22Rv1 (cell line): ENCODE results near the gene DOK3.

Experiments
- H3K27ac ChIP-seq: fragments of 450-650 bp; 2 replicates; pipeline ENCODE4 v1.5.1; 2017
- CTCF ChIP-seq: fragments of 450-650 bp; IDR thresholded peaks from 2 replicates; pipeline ENCODE4 v1.5.1; 2017; ENCODE audit warnings: mild to moderate bottlenecking
- ZFX ChIP-seq: fragments of 450-650 bp; IDR thresholded peaks from 2 replicates; pipeline ENCODE4 v1.6.1; 2017; ENCODE audit warnings: antibody characterized with exemption, borderline replicate concordance

DOK3 gene

DNA sequence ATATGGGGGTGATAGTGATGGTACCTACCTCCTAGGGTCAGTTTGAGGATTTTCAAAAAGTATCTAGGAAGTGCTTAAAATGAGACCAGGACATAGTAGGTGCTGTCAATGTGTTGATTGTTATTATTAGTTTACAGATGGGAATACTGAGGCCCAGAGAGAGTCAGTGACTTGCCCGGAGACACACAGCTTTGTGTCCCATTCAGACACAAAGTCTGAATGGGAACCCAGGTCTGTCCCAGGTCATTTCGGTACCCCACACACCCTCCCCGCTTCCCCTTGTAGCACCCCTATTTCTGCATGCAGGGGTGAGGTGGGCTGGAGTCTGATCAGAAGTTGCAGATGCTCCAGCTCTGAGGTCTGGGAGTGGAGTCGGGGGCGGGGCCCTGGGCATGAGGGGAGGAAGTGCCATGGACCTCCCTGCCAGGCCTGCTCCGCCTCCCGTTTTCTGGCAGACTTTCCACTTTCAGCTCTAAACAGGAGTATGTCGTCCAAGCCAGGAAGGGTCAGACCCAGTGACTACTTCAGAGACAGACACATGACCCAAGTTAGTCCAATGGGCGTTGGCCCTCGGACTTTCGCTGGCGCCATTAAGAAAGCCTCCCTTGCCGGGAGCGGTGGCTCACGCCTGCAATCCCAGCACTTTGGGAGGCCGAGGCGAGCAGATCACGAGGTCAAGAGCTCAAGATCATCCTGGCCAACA is 32.9 kb downstream of the DOK3 start:
- TF ChIP-seq CTCF (no peak), ZFX (no peak)
- peak overlapping the region; percentile 10; the same call in 1 of the 2 replicates for H3K27ac ChIP-seq

DNA sequence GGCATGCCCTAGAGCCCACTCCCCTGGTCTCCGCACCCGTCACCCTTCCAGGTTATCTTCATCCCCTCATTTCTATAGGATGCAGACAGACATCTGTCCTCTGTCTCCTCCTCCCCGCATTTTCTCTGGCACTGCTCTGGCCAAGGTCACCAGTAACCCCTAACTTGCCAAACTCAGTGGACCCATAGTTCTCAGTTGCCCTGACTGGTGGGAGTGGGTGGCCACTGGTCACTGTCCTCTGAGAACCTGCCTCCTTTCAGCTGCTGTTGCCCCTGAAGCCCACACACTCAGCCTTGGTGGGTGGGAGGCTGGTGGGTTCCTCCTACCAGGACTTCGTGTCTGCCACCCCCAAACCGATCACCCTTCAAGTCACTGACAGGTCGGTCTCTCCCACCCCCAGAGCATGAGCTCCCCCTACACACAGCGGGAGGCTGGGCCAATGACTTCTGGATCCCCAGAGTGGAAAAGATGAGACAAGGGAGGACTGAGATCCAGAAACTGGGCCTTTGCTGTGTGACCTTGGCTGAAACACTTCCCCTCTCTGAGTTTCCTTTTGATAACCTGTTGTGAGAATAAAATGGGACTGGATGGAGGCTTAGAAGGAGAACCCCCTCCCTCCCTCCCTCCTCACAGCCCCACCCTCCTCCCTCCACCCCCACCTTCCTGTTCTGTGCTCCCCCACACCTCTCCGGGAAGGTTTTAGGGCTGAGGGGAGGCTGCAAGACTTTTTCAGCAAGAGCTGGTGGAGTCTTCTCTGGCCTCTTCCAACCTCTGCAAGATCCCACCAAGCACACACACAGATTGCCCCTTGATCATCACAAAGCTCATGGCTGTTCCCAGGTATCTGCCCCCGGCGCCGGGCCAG is 33.8 kb downstream of the DOK3 start:
- no peak for TF ChIP-seq ZFX
- no peak for TF ChIP-seq CTCF
- no peak overlapping the region for H3K27ac ChIP-seq

DNA sequence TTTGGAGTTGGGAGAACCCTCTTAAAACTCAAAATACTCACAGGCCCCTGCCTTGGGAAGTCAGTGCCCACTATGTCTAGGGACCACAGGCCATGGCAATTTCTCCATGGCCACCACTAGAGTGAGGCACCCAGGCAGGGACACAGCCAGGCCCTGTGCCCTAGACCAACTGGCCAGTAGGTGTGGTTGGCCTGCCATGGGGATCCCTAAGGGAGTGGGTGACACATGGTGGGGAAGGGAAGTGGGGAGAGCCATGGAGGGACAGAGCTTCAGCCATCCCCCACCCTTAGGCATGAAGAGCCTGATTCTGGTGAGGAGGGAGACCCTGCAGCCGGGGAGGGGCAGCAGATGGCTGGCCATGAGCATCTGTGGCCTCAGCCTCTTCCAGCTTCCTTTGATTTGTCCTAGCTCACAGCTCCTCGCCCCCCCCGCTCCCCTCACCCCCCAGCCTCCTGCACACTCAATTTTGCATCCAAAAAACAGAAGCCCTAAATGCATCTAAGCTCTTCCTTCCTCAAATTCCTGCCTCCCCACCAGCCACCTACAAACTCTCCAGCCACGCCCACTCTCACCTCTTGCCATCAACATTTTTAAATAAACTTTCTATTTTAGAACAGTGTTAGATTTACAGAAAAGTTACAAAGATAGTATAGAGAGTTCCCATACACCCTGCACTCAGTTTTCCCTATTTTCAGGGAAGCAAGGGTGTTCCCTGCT is 34.6 kb downstream of the DOK3 start:
- TF ChIP-seq ZFX (no peak), CTCF (no peak)
- H3K27ac ChIP-seq = peak overlapping the region; percentile 20; the same call in 1 of the 2 replicates

DNA sequence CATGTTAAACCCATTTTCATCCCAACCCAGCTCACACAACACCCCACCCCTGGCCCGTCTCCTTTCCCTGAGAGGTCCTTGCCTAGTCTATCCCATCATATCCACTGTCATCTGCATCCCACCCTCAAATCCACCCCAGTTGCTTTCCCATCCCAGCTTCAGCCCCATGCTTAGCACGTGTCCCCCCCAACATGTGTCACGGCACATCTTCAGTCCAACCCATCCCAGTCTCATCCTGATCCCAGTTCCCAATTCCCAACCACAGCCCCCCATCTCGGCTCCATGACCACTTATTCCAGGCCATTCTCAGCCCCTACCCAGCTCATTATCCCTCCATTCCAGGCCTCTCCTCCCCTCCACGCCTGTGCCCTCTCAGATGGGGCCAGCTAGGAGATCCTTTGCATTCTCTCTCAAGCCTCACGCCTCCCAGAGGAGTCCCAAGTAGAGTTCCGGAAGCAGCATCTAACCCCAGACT is 35.6 kb downstream of the DOK3 start:
- H3K27ac ChIP-seq = peak overlapping the region; percentile 20; the same call in 1 of the 2 replicates
- no peak for TF ChIP-seq ZFX
- no peak for TF ChIP-seq CTCF

DNA sequence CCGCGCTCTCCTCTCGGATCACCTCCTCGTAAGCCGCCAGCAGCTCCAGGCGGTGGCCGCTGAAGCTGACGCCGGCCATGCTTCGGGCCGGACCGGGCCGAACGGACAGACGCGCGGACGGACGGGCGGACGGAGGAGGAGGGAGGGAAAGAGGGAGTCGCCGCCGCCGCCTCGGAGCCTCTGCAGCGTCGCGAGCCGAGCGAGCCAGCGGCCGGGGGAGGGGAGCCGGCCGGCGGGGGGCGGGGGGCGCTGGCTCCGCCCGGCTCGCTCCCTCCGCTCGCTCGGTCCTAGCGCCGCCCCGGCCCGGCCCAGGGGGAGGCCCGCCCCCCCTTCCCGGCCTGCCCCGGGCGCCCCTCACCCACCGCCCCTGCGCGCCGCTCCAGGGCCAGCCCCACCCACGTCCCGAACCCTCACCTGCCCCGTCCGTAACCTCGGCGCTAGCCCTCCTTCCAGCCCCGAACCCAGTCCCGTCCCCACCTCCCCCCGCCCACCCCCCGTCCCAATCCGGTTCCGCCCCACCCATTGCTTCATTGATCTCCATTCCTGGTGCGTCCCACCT is 36.1 kb downstream of the DOK3 start, which contains the start of gene DBN1:
TSS of gene DBN1 (minus strand) at position 192 of the 559 bp plus-strand sequence. CDS start at position 79, 113 bp downstream.
- peak within 1 kb of the TSS; percentile 64 for H3K27ac ChIP-seq
- no peak for TF ChIP-seq ZFX
- TF ChIP-seq CTCF = no peak

DNA sequence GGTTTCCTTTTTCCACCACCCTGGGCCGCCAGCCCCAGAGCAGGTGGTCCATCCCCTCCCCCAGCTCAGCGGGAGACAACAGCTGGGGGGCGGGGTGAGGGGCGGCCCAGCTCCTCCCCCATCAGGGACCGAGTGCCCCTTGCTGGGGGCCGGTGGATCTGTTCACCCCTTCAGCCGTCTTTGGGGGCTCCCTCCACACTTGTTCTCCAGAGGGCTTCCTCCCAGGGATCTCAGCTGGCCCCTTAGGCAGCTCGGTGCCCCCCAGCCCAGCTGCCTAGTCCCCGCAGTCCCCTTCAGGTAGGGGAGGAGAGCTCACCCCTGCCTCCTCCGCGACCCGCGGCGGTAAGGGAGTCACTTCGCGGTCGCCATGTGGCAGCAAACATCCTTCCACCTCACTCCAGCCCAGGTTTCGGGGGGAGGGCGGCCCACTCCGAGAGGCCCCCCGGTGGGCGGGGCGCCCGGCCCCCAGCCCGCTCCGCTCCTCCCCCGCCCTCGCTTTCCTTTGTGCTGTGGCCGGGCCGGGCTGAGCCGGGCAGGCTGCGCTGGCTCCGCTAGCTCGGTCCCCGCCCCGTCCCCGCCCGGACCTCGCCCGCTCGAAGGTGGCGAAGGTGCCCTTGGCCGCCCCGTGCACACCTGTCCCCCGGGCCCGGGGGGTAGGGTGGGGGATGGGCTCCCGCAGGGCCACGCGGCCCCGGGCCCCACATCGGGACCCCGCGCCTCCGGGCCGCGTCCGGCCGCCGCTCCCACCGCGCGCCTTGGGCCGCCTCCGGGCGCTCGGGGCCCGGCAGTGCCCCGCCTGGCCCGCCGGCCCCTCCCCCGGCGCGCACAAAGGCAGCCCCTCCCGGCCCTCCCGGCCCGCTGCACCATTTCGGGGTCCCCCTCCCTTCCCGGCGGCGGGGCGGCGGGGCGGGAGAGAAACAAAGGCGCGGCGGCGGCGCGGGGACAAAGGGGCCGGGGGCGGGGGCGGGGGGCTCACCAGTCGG is 36.9 kb downstream of the DOK3 start:
- peak overlapping the region; percentile 64 for H3K27ac ChIP-seq
- TF ChIP-seq CTCF (no peak), ZFX (no peak)
